AG10803 (cell line): ENCODE data around the gene RB1.
"Not testable (repeated sequence)": the region's sequence is repeated elsewhere in the genome, so short reads cannot be mapped to it uniquely, and the experiment has no call there.

ENCODE experiments used
- DNase-seq: peaks from one replicate; pipeline ENCODE4 v3.0.0; 2010; ENCODE audit warnings: low read depth
- H3K4me3 ChIP-seq: 2 replicates; pipeline ENCODE4 v1.5.1; 2011; ENCODE audit warnings: mild to moderate bottlenecking, low read length, control low read depth
- CTCF ChIP-seq: conservative IDR thresholded peaks from 2 replicates; pipeline ENCODE4 v1.5.1; 2011; ENCODE audit warnings: mild to moderate bottlenecking, low read length, control low read depth, inconsistent platforms

Gene RB1

GRCh38 chr13:48349525-48349924 is 46.0 kb downstream of the RB1 start:
- no peak for DNase-seq
- TF ChIP-seq CTCF: no peak
- H3K4me3 ChIP-seq: no peak overlapping the region

DNA sequence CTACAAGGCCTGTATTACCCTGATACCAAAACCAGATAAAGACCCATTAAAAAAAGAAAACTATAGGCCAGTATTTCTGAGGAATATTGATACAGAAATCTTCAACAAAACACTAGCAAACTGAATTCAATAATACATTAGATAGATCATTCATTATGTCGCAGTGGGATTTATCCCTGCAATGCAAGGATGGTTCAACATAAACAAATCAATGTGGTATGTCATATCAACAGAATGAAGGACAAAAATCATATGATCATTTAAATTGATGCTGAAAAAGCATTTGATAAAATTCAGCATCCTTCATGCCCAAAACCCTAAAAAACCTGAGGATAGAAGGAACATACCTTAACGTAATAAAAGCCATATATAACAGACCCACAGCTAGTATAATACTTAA is 50.0 kb downstream of the RB1 start:
- no peak for DNase-seq
- no peak for TF ChIP-seq CTCF
- no peak overlapping the region for H3K4me3 ChIP-seq

DNA sequence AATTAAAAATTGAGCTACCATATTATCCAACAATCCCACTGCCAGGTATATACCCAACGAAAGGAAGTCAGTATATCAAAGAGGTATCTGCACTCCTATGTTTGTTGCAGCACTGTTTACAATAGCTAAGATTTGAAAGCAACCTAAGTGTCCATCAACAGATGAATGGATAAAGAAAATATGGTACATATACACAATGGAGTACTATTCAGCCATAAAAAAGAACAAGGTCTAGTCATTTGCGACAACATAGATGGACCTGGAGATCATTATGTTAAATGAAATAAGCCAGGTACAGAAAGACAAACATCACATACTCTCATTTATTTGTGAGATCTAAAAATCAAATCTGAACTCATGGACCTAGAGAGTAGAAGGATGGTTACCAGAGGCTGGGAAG is 52.0 kb downstream of the RB1 start:
- DNase-seq, H3K4me3 ChIP-seq: not testable (repeated sequence)

- no peak for TF ChIP-seq CTCF
- no peak overlapping the region for H3K4me3 ChIP-seq
- DNase-seq: no peak
Observed at GRCh38 chr13:48356750-48357149, 53.2 kb downstream of the RB1 start.

GRCh38 chr13:48369988-48370387 is 66.4 kb downstream of the RB1 start:
- DNase-seq: no peak
- TF ChIP-seq CTCF: no peak
- no peak overlapping the region for H3K4me3 ChIP-seq

DNA sequence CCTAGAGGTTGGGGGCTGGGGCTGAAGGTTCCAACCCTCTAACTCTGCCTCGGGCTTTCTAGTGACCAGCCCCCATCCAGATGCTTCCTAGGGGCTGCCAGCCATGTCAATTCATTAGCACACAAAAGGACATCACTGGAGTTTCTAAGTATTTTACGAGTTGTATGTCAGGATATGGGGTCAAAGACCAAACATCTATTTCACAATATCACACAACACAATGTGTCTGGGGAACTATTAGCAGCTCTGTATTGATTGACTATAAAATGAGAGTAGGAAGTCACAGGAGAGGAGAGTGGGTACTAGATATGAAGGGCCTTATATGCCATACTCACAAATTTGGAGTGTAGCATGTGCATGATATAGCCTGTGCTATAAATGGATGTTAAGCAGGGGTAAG is 67.3 kb downstream of the RB1 start:
- H3K4me3 ChIP-seq: no peak overlapping the region
- no peak for TF ChIP-seq CTCF
- no peak for DNase-seq

DNA sequence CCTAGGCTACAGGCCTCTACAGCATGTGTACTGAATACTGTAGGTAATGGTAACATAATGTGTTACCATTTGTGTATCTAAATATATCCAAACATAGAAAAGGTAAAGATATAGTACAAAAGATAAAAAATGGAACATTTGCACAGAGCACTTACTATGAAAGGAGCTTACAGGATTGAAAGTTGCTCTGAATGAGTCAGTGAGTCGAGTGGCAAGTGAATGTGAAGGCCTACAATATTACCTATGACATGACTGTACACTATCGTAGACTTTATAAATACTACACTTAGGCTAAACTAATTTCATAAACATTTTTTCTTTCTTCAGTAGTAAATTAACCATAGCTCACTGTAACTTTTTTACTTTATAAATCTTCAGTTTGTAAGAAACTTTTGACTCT is 74.3 kb downstream of the RB1 start:
- TF ChIP-seq CTCF: no peak
- no peak for DNase-seq
- no peak overlapping the region for H3K4me3 ChIP-seq

DNA sequence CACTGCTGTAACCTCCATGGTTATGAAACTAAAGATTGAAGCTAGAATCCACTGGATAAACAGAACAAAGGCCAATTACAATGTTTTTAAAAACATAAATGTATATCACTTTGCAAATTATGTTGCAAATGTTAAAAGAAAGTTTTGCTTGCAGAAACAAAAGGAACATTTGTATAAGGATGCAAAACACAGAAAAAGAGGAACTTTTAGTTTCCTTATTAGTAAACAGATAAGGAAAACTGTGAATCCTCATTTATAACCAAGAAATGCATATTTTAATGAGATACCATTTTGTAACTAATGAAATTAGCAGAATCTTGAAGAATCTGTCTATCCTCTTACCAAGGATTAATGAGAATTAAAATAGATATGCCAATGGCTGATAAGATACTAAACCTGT is 77.0 kb downstream of the RB1 start:
- TF ChIP-seq CTCF: no peak
- H3K4me3 ChIP-seq: no peak overlapping the region
- DNase-seq: no peak
